Mesendoderm (in vitro differentiated cells): Measurements from ENCODE around the gene MICALL2.

ENCODE experiments used
- DNase-seq: peaks from one replicate; pipeline ENCODE4 v3.0.0; 2013
- H2AK5ac ChIP-seq: 2 replicates; pipeline ENCODE4 v1.6.1; 2013; ENCODE audit warnings: low read length, inconsistent platforms
- H2BK120ac ChIP-seq: 2 replicates; pipeline ENCODE4 v1.6.1; 2013; ENCODE audit warnings: low read depth, mild to moderate bottlenecking, low read length, moderate library complexity, mixed read lengths
- H2BK15ac ChIP-seq: replicated peaks from 2 replicates; pipeline ENCODE4 v1.6.1; 2013; ENCODE audit warnings: low read depth, mild to moderate bottlenecking, moderate library complexity
- H2BK5ac ChIP-seq: 2 replicates; pipeline ENCODE4 v1.6.1; 2013; ENCODE audit warnings: low read length, inconsistent platforms
- H3K18ac ChIP-seq: 2 replicates; pipeline ENCODE4 v1.6.1; 2013; ENCODE audit warnings: mild to moderate bottlenecking, low read length, mixed read lengths
- H3K23ac ChIP-seq: one replicate; pipeline ENCODE4 v1.6.1; 2013; ENCODE audit warnings: low read length
- H3K27ac ChIP-seq: 2 replicates; pipeline ENCODE4 v1.5.1; 2013; ENCODE audit warnings: low read depth, mild to moderate bottlenecking, inconsistent platforms, low read length, moderate library complexity
- H3K27me3 ChIP-seq: 2 replicates; pipeline ENCODE4 v1.6.1; 2013; ENCODE audit warnings: low read length, control low read depth, mild to moderate bottlenecking, inconsistent platforms; ENCODE audit not compliant: insufficient read depth, poor library complexity
- H3K36me3 ChIP-seq: 2 replicates; pipeline ENCODE4 v1.6.1; 2013; ENCODE audit warnings: low read length, inconsistent platforms; ENCODE audit not compliant: control insufficient read depth, insufficient read depth
- H3K4ac ChIP-seq: one replicate; pipeline ENCODE4 v1.6.1; 2013; ENCODE audit warnings: low read depth, mild to moderate bottlenecking, low read length, moderate library complexity
- H3K4me1 ChIP-seq: 2 replicates; pipeline ENCODE4 v1.6.1; 2013; ENCODE audit warnings: low read depth, low read length, inconsistent platforms; ENCODE audit not compliant: control insufficient read depth
- H3K4me2 ChIP-seq: 2 replicates; pipeline ENCODE4 v1.6.1; 2013; ENCODE audit warnings: low read length
- H3K4me3 ChIP-seq: 2 replicates; pipeline ENCODE4 v1.5.1; 2013; ENCODE audit warnings: mild to moderate bottlenecking, low read length
- H3K56ac ChIP-seq: one replicate; pipeline ENCODE4 v1.6.1; 2013; ENCODE audit warnings: low read length
- H3K79me1 ChIP-seq: 2 replicates; pipeline ENCODE4 v1.6.1; 2013; ENCODE audit warnings: low read length, inconsistent platforms
- H3K79me2 ChIP-seq: 2 replicates; pipeline ENCODE4 v1.6.1; 2013; ENCODE audit warnings: mild to moderate bottlenecking, low read length; ENCODE audit not compliant: control insufficient read depth, insufficient read depth
- H3K9ac ChIP-seq: 2 replicates; pipeline ENCODE4 v1.6.1; 2013; ENCODE audit warnings: low read length, inconsistent platforms
- H4K5ac ChIP-seq: one replicate; pipeline ENCODE4 v1.6.1; 2013; ENCODE audit warnings: low read length
- H4K8ac ChIP-seq: one replicate; pipeline ENCODE4 v1.6.1; 2013; ENCODE audit warnings: low read depth, mild to moderate bottlenecking, control low read depth, low read length, moderate library complexity
- WGBS: extraction: QIAGEN DNeasy Blood & Tissue Kit; methylation state at CpG from one replicate; pipeline ENCODE4 v1.1.7; 2013; ENCODE audit warnings: low lambda C conversion rate, missing lambda C conversion rate; ENCODE audit not compliant: insufficient coverage; ENCODE audit errors: extremely low coverage; 5-methylcytosine and 5-hydroxymethylcytosine counted together

The MICALL2 gene

DNA sequence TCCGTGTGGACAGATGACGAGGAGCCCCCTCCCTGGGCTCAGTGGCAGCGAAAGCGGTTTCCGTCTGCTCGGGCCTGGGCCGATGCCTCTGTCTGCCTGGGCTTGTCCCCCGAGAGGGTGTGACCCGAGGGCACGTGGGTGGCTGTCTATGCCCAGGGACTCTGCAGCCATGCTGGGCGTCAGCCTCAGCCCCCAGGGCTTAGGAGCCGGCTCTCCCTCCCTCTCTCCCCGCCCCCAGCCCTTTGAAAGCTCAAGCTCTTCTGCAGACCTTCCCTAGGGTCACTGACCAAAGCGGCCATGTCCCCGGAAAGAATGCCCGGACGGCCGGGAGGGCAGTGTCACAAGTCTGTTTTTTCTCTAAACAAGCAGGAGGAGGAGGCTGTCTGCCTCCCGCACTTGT lies 7.1 kb downstream of the MICALL2 start:
- Histone ChIP-seq H3K9ac (no peak overlapping the region), H3K79me1 (no peaks in the 10 kb centered on the region), H3K27me3 (no peaks in the 10 kb centered on the region), H2BK120ac (no peak overlapping the region), H3K56ac (no peak overlapping the region), H3K36me3 (no peaks in the 10 kb centered on the region), H3K4me3 (no peak overlapping the region), H4K8ac (no peak overlapping the region), H2BK15ac (no peak overlapping the region), H2BK5ac (no peak overlapping the region), H3K79me2 (no peaks in the 10 kb centered on the region), H4K5ac (no peak overlapping the region), H3K4me2 (no peak overlapping the region), H3K27ac (no peak overlapping the region), H3K4ac (no peak overlapping the region), H3K18ac (no peak overlapping the region), H2AK5ac (no peak overlapping the region), H3K23ac (no peak overlapping the region), H3K4me1 (no peaks in the 10 kb centered on the region)
- no peak for DNase-seq
- no CpG with 5 or more reads among the region's 19 CpGs for WGBS

- no peak overlapping the region for H3K9ac ChIP-seq
- no CpG with 5 or more reads among the region's 11 CpGs for WGBS
- no peak overlapping the region for H3K23ac ChIP-seq
These were observed 8.3 kb downstream of the MICALL2 start for GRCh38 chr7:1450987-1451386.

GRCh38 chr7:1450431-1450830 lies 8.8 kb downstream of the MICALL2 start:
- Histone ChIP-seq H3K79me2 (no peaks in the 10 kb centered on the region), H3K9ac (no peak overlapping the region), H2BK120ac (no peak overlapping the region), H3K79me1 (no peaks in the 10 kb centered on the region), H3K27ac (no peak overlapping the region), H2BK15ac (no peak overlapping the region), H2AK5ac (no peak overlapping the region), H3K23ac (no peak overlapping the region), H4K5ac (no peak overlapping the region), H3K4me3 (no peak overlapping the region), H2BK5ac (no peak overlapping the region), H3K4me2 (no peak overlapping the region), H3K56ac (no peak overlapping the region), H3K27me3 (no peaks in the 10 kb centered on the region), H3K4ac (no peak overlapping the region), H4K8ac (no peak overlapping the region), H3K36me3 (no peaks in the 10 kb centered on the region), H3K4me1 (no peaks in the 10 kb centered on the region), H3K18ac (no peak overlapping the region)
- DNase-seq: no peak
- WGBS: no CpG with 5 or more reads among the region's 18 CpGs

More at GRCh38 chr7:1450987-1451386, 8.3 kb downstream of the MICALL2 start:
- Histone ChIP-seq H2BK5ac (no peak overlapping the region), H2BK120ac (no peak overlapping the region), H3K18ac (no peak overlapping the region), H3K79me1 (no peaks in the 10 kb centered on the region), H4K5ac (no peak overlapping the region), H3K4ac (no peak overlapping the region), H3K27ac (no peak overlapping the region), H3K4me2 (no peak overlapping the region), H3K79me2 (no peaks in the 10 kb centered on the region), H3K56ac (no peak overlapping the region), H2AK5ac (no peak overlapping the region), H3K4me1 (no peaks in the 10 kb centered on the region), H3K27me3 (no peaks in the 10 kb centered on the region), H2BK15ac (no peak overlapping the region), H4K8ac (no peak overlapping the region), H3K36me3 (no peaks in the 10 kb centered on the region), H3K4me3 (no peak overlapping the region)
- no peak for DNase-seq

DNA sequence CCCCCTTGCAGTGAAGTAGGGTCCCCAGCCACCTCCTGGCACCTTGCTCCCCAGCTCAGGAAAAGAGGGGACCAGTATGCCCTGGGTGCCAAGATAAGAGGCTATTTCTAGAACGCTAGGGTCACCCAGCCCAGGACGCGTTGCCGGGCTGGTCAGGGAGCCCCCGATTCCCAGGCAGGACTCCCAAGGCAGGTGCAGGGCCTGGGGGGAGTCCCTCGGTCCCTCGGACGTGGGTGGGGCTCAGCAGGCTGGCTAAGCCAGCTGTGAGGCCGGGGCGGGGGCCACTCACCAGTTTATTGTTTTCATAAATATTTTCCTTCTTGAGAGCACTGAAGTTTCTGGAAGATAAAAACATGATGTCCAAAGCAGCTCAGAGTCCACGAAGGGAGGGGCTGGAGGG lies 9.3 kb downstream of the MICALL2 start:
- no peaks in the 10 kb centered on the region for H3K79me1 ChIP-seq
- no peak for DNase-seq
- H3K9ac ChIP-seq: no peak overlapping the region
- H2BK15ac ChIP-seq: no peak overlapping the region
- no CpG with 5 or more reads among the region's 11 CpGs for WGBS
- H3K4me1 ChIP-seq: no peaks in the 10 kb centered on the region
- no peaks in the 10 kb centered on the region for H3K36me3 ChIP-seq
- H3K4ac ChIP-seq: no peak overlapping the region
- no peak overlapping the region for H2BK120ac ChIP-seq
- H3K4me3 ChIP-seq: no peak overlapping the region
- no peak overlapping the region for H3K4me2 ChIP-seq
- no peak overlapping the region for H3K56ac ChIP-seq
- H3K18ac ChIP-seq: no peak overlapping the region
- no peaks in the 10 kb centered on the region for H3K27me3 ChIP-seq
- no peak overlapping the region for H4K5ac ChIP-seq
- no peak overlapping the region for H2BK5ac ChIP-seq
- H2AK5ac ChIP-seq: no peak overlapping the region
- H4K8ac ChIP-seq: no peak overlapping the region
- H3K23ac ChIP-seq: no peak overlapping the region
- no peak overlapping the region for H3K27ac ChIP-seq
- no peaks in the 10 kb centered on the region for H3K79me2 ChIP-seq

DNA sequence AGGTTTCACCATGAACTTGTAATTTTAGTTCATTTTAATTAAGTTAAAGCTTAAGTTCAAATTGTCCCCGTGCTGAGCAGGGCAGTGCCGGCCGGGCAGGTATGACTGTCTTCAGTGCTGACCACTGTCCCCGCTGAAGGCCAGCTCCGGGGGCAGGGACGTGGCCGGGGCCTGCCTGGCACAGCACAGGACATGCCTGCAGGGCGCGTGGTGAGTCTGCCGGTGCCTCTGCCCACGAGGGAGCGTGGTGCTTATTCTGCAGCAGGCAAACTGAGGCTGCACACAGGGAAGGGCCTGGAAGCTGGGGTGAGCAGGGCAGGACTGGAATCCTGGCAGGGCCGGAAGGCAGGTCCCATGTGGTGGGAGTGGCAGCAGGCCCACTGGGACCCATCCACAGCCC lies 9.8 kb downstream of the MICALL2 start:
- Histone ChIP-seq H2AK5ac (no peak overlapping the region), H3K79me1 (no peaks in the 10 kb centered on the region)

DNA sequence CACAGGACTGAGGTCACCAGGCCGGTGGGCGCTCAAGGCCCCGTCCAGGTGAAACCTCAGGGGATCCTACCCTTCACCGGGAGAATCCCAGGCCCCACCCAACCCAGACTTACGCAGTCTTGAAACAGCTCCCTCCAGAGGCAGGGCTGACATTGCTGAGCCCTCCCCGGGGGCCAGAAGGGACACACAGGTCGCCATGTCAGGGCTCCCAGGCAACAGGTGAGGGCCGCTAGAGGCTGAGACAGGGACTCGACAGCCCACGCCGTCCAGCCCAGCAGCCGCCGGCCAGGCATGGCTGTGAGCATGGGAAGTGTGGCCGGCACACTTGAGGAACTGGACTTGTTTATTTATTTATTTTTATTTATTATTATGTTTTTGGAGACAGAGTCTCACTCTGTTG lies 10.3 kb downstream of the MICALL2 start:
- Histone ChIP-seq H3K36me3 (no peaks in the 10 kb centered on the region), H3K79me2 (no peaks in the 10 kb centered on the region), H3K18ac (no peak overlapping the region), H3K79me1 (no peaks in the 10 kb centered on the region), H2BK15ac (no peak overlapping the region), H3K4me2 (no peak overlapping the region), H3K23ac (no peak overlapping the region), H3K4me1 (no peaks in the 10 kb centered on the region), H4K8ac (no peak overlapping the region), H4K5ac (no peak overlapping the region), H3K4me3 (no peak overlapping the region), H3K9ac (no peak overlapping the region), H3K27me3 (no peaks in the 10 kb centered on the region), H2BK120ac (no peak overlapping the region), H2AK5ac (no peak overlapping the region), H3K27ac (no peak overlapping the region), H2BK5ac (no peak overlapping the region), H3K56ac (no peak overlapping the region), H3K4ac (no peak overlapping the region)
- no CpG with 5 or more reads among the region's 14 CpGs for WGBS
- DNase-seq: no peak

More for the DNA sequence above, 9.8 kb downstream of the MICALL2 start:
- Histone ChIP-seq H3K56ac (no peak overlapping the region), H3K4me2 (no peak overlapping the region), H3K27me3 (no peaks in the 10 kb centered on the region), H3K27ac (no peak overlapping the region), H3K79me2 (no peaks in the 10 kb centered on the region), H3K23ac (no peak overlapping the region), H4K5ac (no peak overlapping the region), H3K4me3 (no peak overlapping the region), H2BK5ac (no peak overlapping the region), H2BK120ac (no peak overlapping the region), H3K36me3 (no peaks in the 10 kb centered on the region), H3K9ac (no peak overlapping the region), H3K4ac (no peak overlapping the region), H4K8ac (no peak overlapping the region), H3K4me1 (no peaks in the 10 kb centered on the region), H2BK15ac (no peak overlapping the region), H3K18ac (no peak overlapping the region)
- WGBS: no CpG with 5 or more reads among the region's 13 CpGs
- no peak for DNase-seq
